ENCODE results near the gene KRTAP5-6.
"Not testable (repeated sequence)": the region's sequence is repeated elsewhere in the genome, so short reads cannot be mapped to it uniquely, and the experiment has no call there.

GRCh38 chr11:1661454-1662269 lies 35.3 kb upstream of the KRTAP5-6 start:
- not testable (repeated sequence) for TF ChIP-seq CTCF (IDR thresholded peaks at IDR 0.05); ZFX (IDR thresholded peaks at IDR 0.05; ENCODE audit: borderline replicate concordance)

All from 22Rv1 (cell line).